DOHH2 (cell line): ENCODE data around the gene SUN1.

Experiments
- H3F3A ChIP-seq: fragments of 200-600 bp; sonication (generic), shearing (Covaris generic); 2 replicates; pipeline ENCODE4 v1.6.0; 2016; ENCODE audit warnings: antibody characterized with exemption, mild to moderate bottlenecking; ENCODE audit not compliant: control insufficient read depth, insufficient read depth
- H3K27ac ChIP-seq: fragments of 200-600 bp; sonication (generic); 2 replicates; pipeline ENCODE4 v1.5.1; 2014; ENCODE audit warnings: low read depth, mild to moderate bottlenecking, low read length, moderate library complexity
- H3K27me3 ChIP-seq: fragments of 200-600 bp; sonication (generic); 2 replicates; pipeline ENCODE4 v1.6.1; 2014; ENCODE audit warnings: mild to moderate bottlenecking, low read length, mixed read lengths; ENCODE audit not compliant: control insufficient read depth
- H3K36me3 ChIP-seq: fragments of 200-600 bp; sonication (generic); 2 replicates; pipeline ENCODE4 v1.6.1; 2014; ENCODE audit warnings: mild to moderate bottlenecking, low read length, moderate library complexity, mixed read lengths; ENCODE audit not compliant: control insufficient read depth
- H3K4me1 ChIP-seq: fragments of 200-600 bp; sonication (generic); 2 replicates; pipeline ENCODE4 v1.6.1; 2014; ENCODE audit warnings: mild to moderate bottlenecking, low read length, mixed read lengths; ENCODE audit not compliant: control insufficient read depth
- H3K4me2 ChIP-seq: fragments of 200-600 bp; sonication (generic); 2 replicates; pipeline ENCODE4 v1.6.0; 2014; ENCODE audit warnings: mild to moderate bottlenecking, low read length, moderate library complexity
- H3K4me3 ChIP-seq: fragments of 200-600 bp; sonication (generic); 2 replicates; pipeline ENCODE4 v1.5.1; 2014; ENCODE audit warnings: mild to moderate bottlenecking, low read length, mixed read lengths
- H3K79me2 ChIP-seq: fragments of 200-600 bp; sonication (generic); 2 replicates; pipeline ENCODE4 v1.6.1; 2014; ENCODE audit warnings: mild to moderate bottlenecking, low read length, mixed read lengths; ENCODE audit not compliant: control insufficient read depth
- H3K9me2 ChIP-seq: fragments of 200-600 bp; sonication (generic); replicated peaks from 2 replicates; pipeline ENCODE4 v1.6.1; 2014; ENCODE audit warnings: mild to moderate bottlenecking, low read length, mixed read lengths; ENCODE audit not compliant: control insufficient read depth
- H3K9me3 ChIP-seq: fragments of 200-600 bp; sonication (generic); 2 replicates; pipeline ENCODE4 v1.6.1; 2014; ENCODE audit warnings: antibody characterized with exemption, low read length, mixed read lengths; ENCODE audit not compliant: control insufficient read depth, insufficient read depth
- H4K20me1 ChIP-seq: fragments of 200-600 bp; sonication (generic); 2 replicates; pipeline ENCODE4 v1.6.0; 2014; ENCODE audit warnings: low read depth, mild to moderate bottlenecking, antibody characterized with exemption, low read length, moderate library complexity; ENCODE audit not compliant: control insufficient read depth, insufficient read depth
- EZH2phosphoT487 ChIP-seq: fragments of 200-600 bp; sonication (generic); IDR thresholded peaks from 2 replicates; pipeline ENCODE4 v1.6.1; 2017; ENCODE audit warnings: borderline replicate concordance, mild to moderate bottlenecking, antibody characterized with exemption, low read length, moderate library complexity, mixed read lengths
- TF ChIP-seq, protein P1 (sequence below): fragments of 200-600 bp; sonication (generic); IDR thresholded peaks from one replicate; pipeline ENCODE4 v1.5.1; 2014; ENCODE audit warnings: antibody characterized with exemption, mild to moderate bottlenecking, low read depth, low read length; ENCODE audit not compliant: poor library complexity, severe bottlenecking

The SUN1 gene, protein sequence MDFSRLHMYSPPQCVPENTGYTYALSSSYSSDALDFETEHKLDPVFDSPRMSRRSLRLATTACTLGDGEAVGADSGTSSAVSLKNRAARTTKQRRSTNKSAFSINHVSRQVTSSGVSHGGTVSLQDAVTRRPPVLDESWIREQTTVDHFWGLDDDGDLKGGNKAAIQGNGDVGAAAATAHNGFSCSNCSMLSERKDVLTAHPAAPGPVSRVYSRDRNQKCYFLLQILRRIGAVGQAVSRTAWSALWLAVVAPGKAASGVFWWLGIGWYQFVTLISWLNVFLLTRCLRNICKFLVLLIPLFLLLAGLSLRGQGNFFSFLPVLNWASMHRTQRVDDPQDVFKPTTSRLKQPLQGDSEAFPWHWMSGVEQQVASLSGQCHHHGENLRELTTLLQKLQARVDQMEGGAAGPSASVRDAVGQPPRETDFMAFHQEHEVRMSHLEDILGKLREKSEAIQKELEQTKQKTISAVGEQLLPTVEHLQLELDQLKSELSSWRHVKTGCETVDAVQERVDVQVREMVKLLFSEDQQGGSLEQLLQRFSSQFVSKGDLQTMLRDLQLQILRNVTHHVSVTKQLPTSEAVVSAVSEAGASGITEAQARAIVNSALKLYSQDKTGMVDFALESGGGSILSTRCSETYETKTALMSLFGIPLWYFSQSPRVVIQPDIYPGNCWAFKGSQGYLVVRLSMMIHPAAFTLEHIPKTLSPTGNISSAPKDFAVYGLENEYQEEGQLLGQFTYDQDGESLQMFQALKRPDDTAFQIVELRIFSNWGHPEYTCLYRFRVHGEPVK

DNA sequence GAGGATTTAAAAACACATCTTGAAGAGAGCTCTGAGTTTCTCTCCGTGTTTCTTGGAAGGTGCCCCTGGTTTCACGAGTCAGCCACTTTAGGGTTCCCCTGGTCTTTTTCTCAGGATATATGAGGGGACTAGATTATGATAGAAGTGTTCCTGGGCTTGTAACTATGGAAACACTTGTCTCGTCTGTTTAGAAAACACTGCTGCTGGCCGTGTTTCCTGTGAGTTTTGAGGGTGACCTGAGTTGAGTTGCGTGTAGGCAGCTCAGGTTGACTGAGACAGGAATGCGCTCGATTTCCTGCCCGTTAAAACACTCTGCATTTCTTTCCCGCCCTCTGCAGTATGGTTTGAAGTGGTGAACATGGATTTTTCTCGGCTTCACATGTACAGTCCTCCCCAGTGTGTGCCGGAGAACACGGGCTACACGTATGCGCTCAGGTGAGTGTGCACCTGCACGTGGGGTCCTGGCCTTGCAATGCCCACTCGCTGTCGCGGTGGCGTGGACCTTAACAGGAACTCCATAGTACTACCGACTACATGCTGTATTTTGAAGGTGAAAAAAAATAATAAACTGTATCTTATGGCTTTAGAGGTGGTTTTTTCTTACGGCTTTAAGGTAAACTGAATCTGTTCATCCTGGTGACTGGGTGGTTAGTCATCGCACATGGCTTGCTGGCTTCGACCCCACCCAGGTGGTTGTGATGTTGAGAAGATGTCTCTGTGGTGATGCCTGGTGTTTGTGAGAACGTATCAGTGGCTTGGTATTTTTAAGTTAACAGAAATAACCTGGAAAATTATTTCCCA, at the start of gene SUN1:
SUN1 (plus strand) TSS at position 310 of the 801 bp plus-strand sequence; CDS start at position 359, 49 bp downstream.
- H3K4me3 ChIP-seq, result no peak within 1 kb of the TSS
- H3K9me2 ChIP-seq, result no peaks in the 10 kb centered on the region
- H3K4me1 ChIP-seq, result peaks cover 23% of the 10 kb centered on the region
- peaks cover 98% of the 10 kb centered on the region for H3K79me2 ChIP-seq
- no peak for TF ChIP-seq EZH2phosphoT487
- TF ChIP-seq, protein P1, sequence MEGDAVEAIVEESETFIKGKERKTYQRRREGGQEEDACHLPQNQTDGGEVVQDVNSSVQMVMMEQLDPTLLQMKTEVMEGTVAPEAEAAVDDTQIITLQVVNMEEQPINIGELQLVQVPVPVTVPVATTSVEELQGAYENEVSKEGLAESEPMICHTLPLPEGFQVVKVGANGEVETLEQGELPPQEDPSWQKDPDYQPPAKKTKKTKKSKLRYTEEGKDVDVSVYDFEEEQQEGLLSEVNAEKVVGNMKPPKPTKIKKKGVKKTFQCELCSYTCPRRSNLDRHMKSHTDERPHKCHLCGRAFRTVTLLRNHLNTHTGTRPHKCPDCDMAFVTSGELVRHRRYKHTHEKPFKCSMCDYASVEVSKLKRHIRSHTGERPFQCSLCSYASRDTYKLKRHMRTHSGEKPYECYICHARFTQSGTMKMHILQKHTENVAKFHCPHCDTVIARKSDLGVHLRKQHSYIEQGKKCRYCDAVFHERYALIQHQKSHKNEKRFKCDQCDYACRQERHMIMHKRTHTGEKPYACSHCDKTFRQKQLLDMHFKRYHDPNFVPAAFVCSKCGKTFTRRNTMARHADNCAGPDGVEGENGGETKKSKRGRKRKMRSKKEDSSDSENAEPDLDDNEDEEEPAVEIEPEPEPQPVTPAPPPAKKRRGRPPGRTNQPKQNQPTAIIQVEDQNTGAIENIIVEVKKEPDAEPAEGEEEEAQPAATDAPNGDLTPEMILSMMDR, result no peak
- no peaks in the 10 kb centered on the region for H3K9me3 ChIP-seq
- peaks cover 34% of the 10 kb centered on the region for H4K20me1 ChIP-seq
- no peaks in the 10 kb centered on the region for H3F3A ChIP-seq
- peaks cover 20% of the 10 kb centered on the region for H3K36me3 ChIP-seq
- no peaks in the 10 kb centered on the region for H3K27me3 ChIP-seq
- no peak within 1 kb of the TSS for H3K27ac ChIP-seq
- H3K4me2 ChIP-seq, result peak within 1 kb of the TSS; percentile 6; the same call in 1 of the 2 replicates

DNA sequence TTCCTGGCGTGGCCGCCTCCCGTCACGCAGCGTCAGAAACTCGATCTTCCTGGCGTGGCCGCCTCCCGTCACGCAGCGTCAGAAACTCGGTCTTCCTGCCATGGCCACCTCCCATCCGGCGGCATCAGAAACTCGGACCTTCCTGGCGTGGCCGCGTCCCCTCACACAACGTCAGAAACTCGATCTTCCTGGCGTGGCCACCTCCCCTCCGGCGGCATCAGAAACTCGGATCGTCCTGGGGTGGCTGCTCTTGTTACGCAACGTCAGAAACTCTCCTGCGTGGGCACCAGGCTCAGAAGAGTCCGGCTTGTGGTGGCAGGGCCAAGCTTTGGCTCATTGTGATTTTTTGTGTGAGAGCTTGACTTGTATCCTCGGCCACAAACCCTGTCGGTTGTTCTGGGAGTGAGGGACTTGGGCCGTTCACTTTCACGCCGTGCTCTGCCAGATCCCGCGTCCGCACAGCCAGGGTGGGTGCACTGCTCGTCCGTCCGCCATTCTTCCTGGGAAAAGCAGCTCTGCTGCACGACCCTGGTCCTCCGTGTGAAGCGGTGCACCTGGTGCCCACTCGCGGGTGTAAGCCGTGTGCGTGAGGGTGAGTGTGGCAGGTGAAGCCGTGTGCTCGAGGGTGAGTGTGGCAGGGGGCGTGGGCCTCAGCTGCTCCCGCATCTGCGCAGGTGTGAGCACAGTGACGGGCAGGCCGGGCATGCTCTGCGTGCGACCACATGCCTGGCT, 49.4 kb upstream of the SUN1 start:
- peaks cover 83% of the 10 kb centered on the region for H3K36me3 ChIP-seq

More for the DNA sequence above, 49.4 kb upstream of the SUN1 start:
- no peak overlapping the region for H3K27ac ChIP-seq
- no peaks in the 10 kb centered on the region for H3K9me3 ChIP-seq
- no peak overlapping the region for H3K4me2 ChIP-seq
- H3K4me1 ChIP-seq, result no peaks in the 10 kb centered on the region
- TF ChIP-seq, protein P1, result no peak
- TF ChIP-seq EZH2phosphoT487, result no peak
- no peaks in the 10 kb centered on the region for H3K27me3 ChIP-seq
- H3K79me2 ChIP-seq, result no peaks in the 10 kb centered on the region
- no peak overlapping the region for H3K4me3 ChIP-seq
- H3K9me2 ChIP-seq, result no peaks in the 10 kb centered on the region
- H3F3A ChIP-seq, result peaks cover 7% of the 10 kb centered on the region
- no peaks in the 10 kb centered on the region; the same call in 1 of the 2 replicates for H4K20me1 ChIP-seq
